Spleen (tissue), 11 donors: ENCODE measurements around the gene OXER1. TPM values are rescaled to one million over a fixed set of nuclear protein-coding genes. Genes with fewer than 3 reads are reported as not detected.
A peak's percentile ranks its signal among the peaks of the same experiment; 100 is the strongest.

Experiments
- DNase-seq: peaks from one replicate; pipeline ENCODE4 v3.0.0-alpha.2; 2020
- H3K27ac ChIP-seq, 8 donors: fragments of 200-600 bp; sonication (generic) in 7 of 8; 1 replicate in 4 of 8; 2 replicates in 4 of 8; pipeline versions ENCODE4 v1.5.0 to v1.8.0; 2016 to 2021; ENCODE audit warnings: inconsistent platforms in 4 of 8, mild to moderate bottlenecking in 4 of 8, moderate library complexity in 1 of 8
- H3K27me3 ChIP-seq, 7 donors: fragments of 200-600 bp; sonication (generic) in 6 of 7; replicated peaks in 1 of 7; 1 replicate in 4 of 7; 2 replicates in 3 of 7; pipeline versions ENCODE4 v1.5.0 to v1.8.0; 2016 to 2021; ENCODE audit warnings: inconsistent platforms in 3 of 7, mild to moderate bottlenecking in 1 of 7
- H3K36me3 ChIP-seq, 6 donors: fragments of 200-600 bp; sonication (generic) in 5 of 6; 1 replicate in 4 of 6; 2 replicates in 2 of 6; pipeline versions ENCODE4 v1.5.0 to v1.8.0; 2016 to 2021; ENCODE audit warnings: inconsistent platforms in 2 of 6
- H3K4me1 ChIP-seq, 6 donors: fragments of 200-600 bp; sonication (generic) in 5 of 6; 1 replicate in 3 of 6; 2 replicates in 3 of 6; pipeline versions ENCODE4 v1.5.0 to v1.8.0; 2016 to 2021; ENCODE audit warnings: inconsistent platforms in 3 of 6
- H3K4me3 ChIP-seq, 8 donors: fragments of 200-600 bp; sonication (generic) in 7 of 8; 1 replicate in 4 of 8; 2 replicates in 4 of 8; pipeline versions ENCODE4 v1.5.0 to v1.8.0; 2016 to 2021; ENCODE audit warnings: inconsistent platforms in 4 of 8, mild to moderate bottlenecking in 4 of 8, moderate library complexity in 2 of 8
- H3K9me3 ChIP-seq, 8 donors: fragments of 200-600 bp; sonication (generic) in 7 of 8; 1 replicate in 4 of 8; 2 replicates in 4 of 8; pipeline versions ENCODE4 v1.5.0 to v1.8.0; 2016 to 2021; ENCODE audit warnings: inconsistent platforms in 4 of 8
- CTCF ChIP-seq, 11 experiments: fragments of 200-600 bp in 7 of 11; fragments of 450-650 bp in 4 of 11; sonication (generic) in 4 of 11; IDR thresholded peaks in 8 of 11; conservative IDR thresholded peaks in 3 of 11; 1 replicate in 7 of 11; 2 replicates in 4 of 11; pipeline versions ENCODE4 v1.4.0 to v1.8.0; 2016 to 2021; ENCODE audit warnings: antibody characterized with exemption in 11 of 11, inconsistent platforms in 4 of 11, mild to moderate bottlenecking in 1 of 11
- POLR2A ChIP-seq, 3 donors: fragments of 450-650 bp; IDR thresholded peaks; one replicate each; pipeline ENCODE4 v1.5.1; 2017; ENCODE audit warnings: antibody characterized with exemption in 3 of 3, mild to moderate bottlenecking in 1 of 3
- POLR2AphosphoS5 ChIP-seq, 3 donors: sonication (generic); formaldehyde crosslinking; IDR thresholded peaks; one replicate each; pipeline ENCODE4 v1.5.1; 2017; ENCODE audit warnings: antibody characterized with exemption in 3 of 3
- WGBS, 5 donors: extraction: QIAGEN DNeasy Blood & Tissue Kit in 3 of 5; methylation state at CpG; one replicate each; pipeline versions ENCODE4 v1.1.5 to v1.1.7; 2013 to 2018; 5-methylcytosine and 5-hydroxymethylcytosine counted together
- intact Hi-C: fragments of 100-400 bp; cut with DNase I; formaldehyde crosslinking; loops from one replicate; pipeline ENCODE4 v1.15.0; 2023; ENCODE audit warnings: low total_unique reads
- polyA plus RNA-seq, 3 donors: library from polyadenylated mRNA; stranded (reverse); fragments of 200-250 nt; gene quantifications; one replicate each; pipeline ENCODE4 v1.2.1, GENCODE V29; 2013
- total RNA-seq, 7 donors: library from RNA; depleted of rRNA in 3 of 7; stranded (reverse); fragments of >200 nt in 3 of 7; fragmentation: NEBNext Ultra II Directional in 4 of 7; extraction: Animal tissue kit (Norgen Biotek cat#: 25700) in 4 of 7; gene quantifications; one replicate each; pipeline versions ENCODE4 v1.1.0 to v1.2.1, GENCODE V29; 2016 to 2021
- donor health status: healthy with polysubstance abuse.
- donor health status: DM: no; HTN: no; CAD: no; lungs with moderate emphysema.
- donor health status: DM: no; HTN: no; CAD: no.
- donor health status: Bipolar disorder and iron deficiency.
- donor health status: healthy.
- donor health status: DM: no; HTN: no; CAD: no.
- donor health status: DM: yes; HTN: yes; CAD: no.

The OXER1 gene
- total and polyA plus RNA-seq, 10 donors = 1.3 to 6.3 (median 3.3) TPM

GRCh38 chr2:42752816-42753813 is 10.8 kb downstream of the OXER1 start:
- Histone ChIP-seq H3K36me3 (peaks cover 0 to 18% (median 0%) of the 10 kb centered on the region in 6 donors), H3K4me1 (peaks cover 18 to 58% (median 45%) of the 10 kb centered on the region in 6 donors), H3K9me3 (no peaks in the 10 kb centered on the region), H3K27ac (peak overlapping the region in 7 of 8 donors; percentile 39 to 86 (median 66)), H3K4me3 (peak overlapping the region in 1 of 8 donors; percentile 38), H3K27me3 (no peaks in the 10 kb centered on the region)
- peak in 2 of 3 donors; percentile 4 to 7 for TF ChIP-seq POLR2AphosphoS5 (IDR thresholded peaks at IDR 0.05)
- no peak for TF ChIP-seq POLR2A (IDR thresholded peaks at IDR 0.05)
- TF ChIP-seq CTCF (IDR thresholded peaks at IDR 0.05 in 8 of 11, conservative IDR thresholded peaks at IDR 0.05 in 3 of 11) = no peak
- 72 to 79% (median 78%) methylated on average over 24 of the region's 24 CpGs for WGBS, 5 donors
- DNase-seq = peak; percentile 79
- intact Hi-C loops = no loop called here

GRCh38 chr2:42752314-42752713 is 11.6 kb downstream of the OXER1 start:
- DNase-seq = no peak

GRCh38 chr2:42748840-42749239 is 15.1 kb downstream of the OXER1 start:
- intact Hi-C loops = no loop called here
- 90 to 97% (median 94%) methylated on average over 4 of the region's 4 CpGs for WGBS, 5 donors
- Histone ChIP-seq H3K9me3 (no peaks in the 10 kb centered on the region), H3K27ac (no peak overlapping the region), H3K27me3 (no peaks in the 10 kb centered on the region), H3K36me3 (peaks cover 0 to 22% (median 2%) of the 10 kb centered on the region in 6 donors), H3K4me3 (no peak overlapping the region), H3K4me1 (peaks cover 10 to 35% (median 27%) of the 10 kb centered on the region in 6 donors)
- no peak for DNase-seq
- no peak for TF ChIP-seq POLR2AphosphoS5 (IDR thresholded peaks at IDR 0.05)
- TF ChIP-seq POLR2A (IDR thresholded peaks at IDR 0.05) = no peak
- no peak for TF ChIP-seq CTCF (IDR thresholded peaks at IDR 0.05 in 8 of 11, conservative IDR thresholded peaks at IDR 0.05 in 3 of 11)

More at GRCh38 chr2:42752314-42752713, 11.6 kb downstream of the OXER1 start:
- intact Hi-C loops = no loop called here
- Histone ChIP-seq H3K9me3 (no peaks in the 10 kb centered on the region), H3K4me3 (peak overlapping the region in 1 of 8 donors; percentile 38), H3K27me3 (no peaks in the 10 kb centered on the region), H3K4me1 (peaks cover 18 to 58% (median 45%) of the 10 kb centered on the region in 6 donors), H3K27ac (peak overlapping the region in 7 of 8 donors; percentile 39 to 86 (median 66)), H3K36me3 (peaks cover 0 to 25% (median 1%) of the 10 kb centered on the region in 6 donors)
- TF ChIP-seq CTCF (IDR thresholded peaks at IDR 0.05 in 8 of 11, conservative IDR thresholded peaks at IDR 0.05 in 3 of 11) (no peak), POLR2A (IDR thresholded peaks at IDR 0.05) (no peak), POLR2AphosphoS5 (IDR thresholded peaks at IDR 0.05) (peak in 1 of 3 donors; percentile 66)
- WGBS, 5 donors = 16 to 41% (median 31%) methylated on average over 2 of the region's 2 CpGs

- Histone ChIP-seq H3K4me1 (peaks cover 6 to 21% (median 13%) of the 10 kb centered on the region in 6 donors), H3K27ac (no peak overlapping the region), H3K36me3 (peaks cover 0 to 13% (median 2%) of the 10 kb centered on the region in 6 donors), H3K4me3 (no peak overlapping the region), H3K27me3 (no peaks in the 10 kb centered on the region), H3K9me3 (no peaks in the 10 kb centered on the region)
- 96 to 100% (median 98%) methylated on average over 3 of the region's 3 CpGs for WGBS, 5 donors
- intact Hi-C loops = no loop called here
- TF ChIP-seq POLR2AphosphoS5 (IDR thresholded peaks at IDR 0.05) = no peak
- no peak for TF ChIP-seq CTCF (IDR thresholded peaks at IDR 0.05 in 8 of 11, conservative IDR thresholded peaks at IDR 0.05 in 3 of 11)
- TF ChIP-seq POLR2A (IDR thresholded peaks at IDR 0.05) = no peak
- DNase-seq = no peak
These were observed 16.5 kb downstream of the OXER1 start for GRCh38 chr2:42747422-42747821.
